Astrocyte of the spinal cord (primary cell): ENCODE data around the gene MYLK.

Source experiments
- DNase-seq: peaks from one replicate; pipeline ENCODE4 v3.0.0; 2011; ENCODE audit warnings: low read depth, low spot score
- H3K4me3 ChIP-seq: 2 replicates; pipeline ENCODE4 v1.5.1; 2011; ENCODE audit warnings: low read depth, mild to moderate bottlenecking, low read length, moderate library complexity
- in situ Hi-C: cut with HindIII; loops from 2 replicates; pipeline ENCODE4 v1.10.0; 2017; ENCODE audit warnings: low sequenced_read_pairs
- TF ChIP-seq, protein P1 (sequence below): IDR thresholded peaks from 2 replicates; pipeline ENCODE4 v1.5.1; 2012; ENCODE audit warnings: low read depth, mild to moderate bottlenecking, low read length, inconsistent platforms

MYLK gene

DNA sequence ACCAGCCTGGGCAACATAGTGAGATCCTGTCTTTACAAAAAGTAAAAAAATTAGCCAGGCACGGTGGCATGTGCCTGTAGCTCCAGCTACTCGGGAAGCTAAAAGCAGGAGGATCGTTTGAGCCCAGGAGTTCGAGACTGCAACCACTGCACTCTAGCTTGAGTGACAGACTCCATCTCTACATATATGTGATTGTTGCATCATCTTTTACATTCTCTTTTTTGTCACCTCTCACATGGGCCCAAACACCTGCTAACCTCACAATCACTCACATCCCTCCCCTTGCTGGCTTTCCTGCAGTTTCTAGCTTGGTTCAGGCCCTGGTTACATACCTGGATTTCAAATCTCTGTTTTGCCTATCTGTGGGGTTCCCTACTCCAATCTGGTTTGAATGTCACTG is 19.4 kb downstream of the MYLK start:
- in situ Hi-C loops = no loop called here
- TF ChIP-seq, protein P1, sequence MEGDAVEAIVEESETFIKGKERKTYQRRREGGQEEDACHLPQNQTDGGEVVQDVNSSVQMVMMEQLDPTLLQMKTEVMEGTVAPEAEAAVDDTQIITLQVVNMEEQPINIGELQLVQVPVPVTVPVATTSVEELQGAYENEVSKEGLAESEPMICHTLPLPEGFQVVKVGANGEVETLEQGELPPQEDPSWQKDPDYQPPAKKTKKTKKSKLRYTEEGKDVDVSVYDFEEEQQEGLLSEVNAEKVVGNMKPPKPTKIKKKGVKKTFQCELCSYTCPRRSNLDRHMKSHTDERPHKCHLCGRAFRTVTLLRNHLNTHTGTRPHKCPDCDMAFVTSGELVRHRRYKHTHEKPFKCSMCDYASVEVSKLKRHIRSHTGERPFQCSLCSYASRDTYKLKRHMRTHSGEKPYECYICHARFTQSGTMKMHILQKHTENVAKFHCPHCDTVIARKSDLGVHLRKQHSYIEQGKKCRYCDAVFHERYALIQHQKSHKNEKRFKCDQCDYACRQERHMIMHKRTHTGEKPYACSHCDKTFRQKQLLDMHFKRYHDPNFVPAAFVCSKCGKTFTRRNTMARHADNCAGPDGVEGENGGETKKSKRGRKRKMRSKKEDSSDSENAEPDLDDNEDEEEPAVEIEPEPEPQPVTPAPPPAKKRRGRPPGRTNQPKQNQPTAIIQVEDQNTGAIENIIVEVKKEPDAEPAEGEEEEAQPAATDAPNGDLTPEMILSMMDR = no peak
- DNase-seq = no peak
- H3K4me3 ChIP-seq = no peak overlapping the region

DNA sequence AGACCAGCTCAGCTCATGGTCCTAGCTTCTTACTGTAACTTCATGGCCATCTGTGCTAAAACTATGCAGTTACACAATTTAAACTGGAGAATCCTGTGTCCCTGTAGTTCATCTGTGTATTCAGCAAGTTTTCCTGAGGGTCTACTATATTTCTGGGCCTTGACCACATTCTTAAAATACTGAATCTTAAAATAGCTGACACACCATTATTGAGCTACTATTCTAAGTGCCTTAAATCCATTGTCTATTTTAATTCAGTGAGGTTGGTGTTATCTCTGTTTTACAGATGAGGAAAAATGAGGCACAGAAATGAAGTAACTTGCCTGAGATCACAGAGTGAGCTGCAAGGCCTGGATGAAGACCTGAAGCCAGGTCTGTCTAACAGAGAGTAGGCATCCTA is 22.0 kb downstream of the MYLK start:
- TF ChIP-seq, protein P1 = no peak
- no peak overlapping the region for H3K4me3 ChIP-seq
- no peak for DNase-seq
- in situ Hi-C loops = no loop called here

DNA sequence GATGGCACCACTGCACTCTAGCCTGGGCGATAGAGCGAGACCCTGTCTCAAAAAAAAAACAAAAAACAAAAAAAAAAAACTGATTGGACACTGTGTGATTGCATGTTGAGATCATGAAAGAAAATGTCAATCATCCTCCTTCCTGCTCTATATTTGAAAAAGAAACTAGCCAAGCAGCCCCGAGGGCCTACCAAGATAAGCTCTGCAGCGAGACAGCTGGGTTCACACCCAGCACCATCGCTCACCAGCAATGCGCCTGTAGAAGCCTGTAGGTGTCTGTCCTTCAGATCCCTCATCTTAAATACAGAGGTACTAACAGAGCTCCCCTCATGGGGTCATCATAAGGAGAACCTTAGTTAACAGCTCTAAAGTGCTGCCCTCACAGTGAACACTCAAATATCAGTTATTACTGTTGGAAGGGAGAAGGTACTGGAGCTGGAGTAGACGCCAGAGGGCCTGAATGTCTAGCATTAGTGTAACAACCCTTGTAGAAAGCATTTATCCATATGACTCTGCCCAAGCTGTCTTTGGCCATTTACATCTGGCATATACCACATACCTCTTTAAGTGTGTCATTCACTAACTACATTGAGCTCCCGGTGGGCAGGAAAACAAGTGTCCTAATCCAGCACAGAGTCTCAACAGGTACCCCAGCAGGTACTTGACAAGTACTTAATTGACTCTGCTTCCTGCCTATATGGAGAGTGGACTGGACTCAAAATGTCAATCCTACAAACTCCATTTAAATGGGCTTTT is 22.9 kb downstream of the MYLK start:
- DNase-seq = no peak
- in situ Hi-C loops = no loop called here

DNA sequence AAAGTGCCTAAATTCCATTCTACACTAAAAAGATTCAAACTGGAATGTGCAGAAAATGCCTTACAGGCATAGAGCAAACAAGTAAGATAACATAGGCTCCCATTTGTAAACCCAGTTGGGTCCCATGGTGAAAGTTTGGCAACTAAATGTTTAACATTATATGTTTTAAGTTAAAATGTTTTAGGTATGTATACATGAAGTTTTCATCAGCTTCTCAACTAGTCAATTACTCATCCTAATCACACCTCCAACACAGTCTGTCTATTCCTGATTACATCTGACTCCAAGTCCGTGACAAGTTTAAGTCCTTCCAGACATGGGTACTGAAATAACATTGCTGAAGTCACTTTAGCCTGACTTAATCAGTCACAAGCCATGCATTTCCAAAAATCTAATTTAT is 25.0 kb downstream of the MYLK start:
- TF ChIP-seq, protein P1 = no peak
- no peak for DNase-seq
- no peak overlapping the region for H3K4me3 ChIP-seq
- in situ Hi-C loops = no loop called here

More for the DNA sequence above, 22.9 kb downstream of the MYLK start:
- no peak overlapping the region for H3K4me3 ChIP-seq
- TF ChIP-seq, protein P1 = no peak

DNA sequence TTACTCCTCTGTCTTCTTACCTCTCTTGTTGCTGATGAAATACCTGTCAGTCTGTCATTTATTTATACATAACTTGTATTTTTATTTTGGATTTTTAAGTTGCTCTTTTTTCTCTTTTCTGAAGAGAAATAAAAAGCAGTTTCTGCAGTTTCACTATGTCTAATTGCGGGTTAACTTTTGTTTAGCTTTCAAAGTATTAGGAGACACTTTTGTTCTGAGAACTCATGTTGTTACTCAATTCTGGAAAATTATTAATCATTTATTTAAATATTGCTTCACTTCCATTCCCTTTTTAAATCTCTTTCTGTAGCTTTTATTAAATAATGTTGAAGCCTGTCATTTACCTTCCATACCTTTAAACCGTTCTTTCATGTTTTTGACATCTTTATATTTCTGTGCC is 29.2 kb downstream of the MYLK start:
- TF ChIP-seq, protein P1 = no peak
- DNase-seq = no peak
- H3K4me3 ChIP-seq = no peak overlapping the region
- in situ Hi-C loops = no loop called here

DNA sequence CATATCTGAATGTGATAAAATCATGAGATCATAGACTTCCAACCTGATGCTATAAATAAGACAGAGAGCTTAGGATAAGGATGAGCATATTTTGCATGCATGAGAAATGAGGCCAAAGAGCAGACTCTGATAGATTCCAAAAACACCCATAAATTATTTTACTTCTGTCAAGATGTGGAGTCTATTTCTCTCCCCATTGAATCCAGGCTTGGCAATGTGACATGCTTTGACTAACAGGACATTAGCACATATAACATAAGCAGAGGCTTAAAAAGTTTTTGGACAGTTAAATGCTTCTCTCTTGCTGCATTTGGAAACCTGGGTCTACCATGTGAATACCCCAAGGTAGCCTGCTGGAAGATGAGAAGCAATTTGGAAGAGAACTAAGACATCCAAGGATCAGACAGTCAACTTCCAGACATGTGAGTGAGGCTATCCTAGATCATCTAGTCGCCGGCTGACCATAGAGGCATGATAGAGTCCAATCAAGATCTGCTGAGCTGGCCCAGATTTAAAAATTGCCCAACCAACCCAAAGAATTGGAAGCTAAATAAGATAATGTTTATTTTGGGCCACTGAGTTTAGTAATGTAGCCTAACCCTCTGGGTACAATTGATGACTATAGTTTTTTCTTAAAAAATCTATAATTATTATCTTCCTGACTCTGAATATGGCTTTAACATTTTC is 30.3 kb downstream of the MYLK start:
- DNase-seq = no peak
- H3K4me3 ChIP-seq = no peak overlapping the region
- TF ChIP-seq, protein P1 = no peak
- in situ Hi-C loops = no loop called here
